SK-N-SH treated with all-trans-retinoic acid at 6 μM for 48 hours (cell line): ENCODE results near the gene TAF1C.

Experiments used
- ARNTL ChIP-seq: fragments of 450-650 bp; formaldehyde crosslinking; IDR thresholded peaks from 2 replicates; pipeline ENCODE4 v1.5.0; 2020; ENCODE audit warnings: low read depth, mild to moderate bottlenecking, moderate library complexity, borderline replicate concordance
- ZNF565 ChIP-seq: fragments of 450-650 bp; formaldehyde crosslinking; conservative IDR thresholded peaks from 2 replicates; pipeline ENCODE4 v1.5.0; 2020; ENCODE audit warnings: low read depth, mild to moderate bottlenecking, moderate library complexity

- TF ChIP-seq ZNF565 (CRISPR knock-in tag) (no peak), ARNTL (CRISPR knock-in tag) (no peak)
Observed at GRCh38 chr16:84144209-84144858, 42.5 kb downstream of the TAF1C start.
